ENCODE data around the gene RBP2.

DNA sequence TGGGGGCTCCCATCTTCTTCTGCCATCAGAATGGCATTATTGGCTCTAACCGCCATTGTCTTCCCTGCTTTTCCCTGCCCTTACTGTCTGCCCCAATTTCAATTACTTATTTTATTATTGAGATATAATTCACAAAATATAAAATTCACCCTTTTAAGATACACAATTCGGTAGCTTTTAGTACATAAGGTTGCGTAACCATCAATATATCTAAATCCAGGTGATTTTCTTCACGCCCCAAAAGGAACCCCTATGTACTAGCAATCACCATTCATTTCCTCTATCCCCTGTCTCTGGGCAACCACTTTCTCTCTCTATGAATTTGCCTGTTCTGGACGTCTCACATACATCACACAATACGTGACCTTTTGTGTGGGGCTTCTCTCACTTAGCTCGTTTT is 18.0 kb downstream of the RBP2 start:
- TF ChIP-seq, protein P1, sequence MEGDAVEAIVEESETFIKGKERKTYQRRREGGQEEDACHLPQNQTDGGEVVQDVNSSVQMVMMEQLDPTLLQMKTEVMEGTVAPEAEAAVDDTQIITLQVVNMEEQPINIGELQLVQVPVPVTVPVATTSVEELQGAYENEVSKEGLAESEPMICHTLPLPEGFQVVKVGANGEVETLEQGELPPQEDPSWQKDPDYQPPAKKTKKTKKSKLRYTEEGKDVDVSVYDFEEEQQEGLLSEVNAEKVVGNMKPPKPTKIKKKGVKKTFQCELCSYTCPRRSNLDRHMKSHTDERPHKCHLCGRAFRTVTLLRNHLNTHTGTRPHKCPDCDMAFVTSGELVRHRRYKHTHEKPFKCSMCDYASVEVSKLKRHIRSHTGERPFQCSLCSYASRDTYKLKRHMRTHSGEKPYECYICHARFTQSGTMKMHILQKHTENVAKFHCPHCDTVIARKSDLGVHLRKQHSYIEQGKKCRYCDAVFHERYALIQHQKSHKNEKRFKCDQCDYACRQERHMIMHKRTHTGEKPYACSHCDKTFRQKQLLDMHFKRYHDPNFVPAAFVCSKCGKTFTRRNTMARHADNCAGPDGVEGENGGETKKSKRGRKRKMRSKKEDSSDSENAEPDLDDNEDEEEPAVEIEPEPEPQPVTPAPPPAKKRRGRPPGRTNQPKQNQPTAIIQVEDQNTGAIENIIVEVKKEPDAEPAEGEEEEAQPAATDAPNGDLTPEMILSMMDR (IDR thresholded peaks at IDR 0.05): no peak
- no peak for TF ChIP-seq POLR2A (IDR thresholded peaks at IDR 0.05)
